Gastroesophageal sphincter (tissue), 4 donors: ENCODE data around the gene SERGEF. TPM values are rescaled to one million over a fixed set of nuclear protein-coding genes. Genes with fewer than 3 reads are reported as not detected.

Source experiments
- ATAC-seq: fragments of 150-250 bp; one replicate; pipeline ENCODE4 v1.9.1; 2016; ENCODE audit warnings: mild to moderate bottlenecking, moderate library complexity
- H3K27ac ChIP-seq, 4 donors: fragments of 200-600 bp; sonication (generic) in 3 of 4; 1 replicate in 3 of 4; 2 replicates in 1 of 4; pipeline ENCODE4 v1.5.1; 2016 to 2019
- H3K27me3 ChIP-seq: fragments of 200-600 bp; sonication (generic); one replicate; pipeline ENCODE4 v1.5.1; 2019
- H3K36me3 ChIP-seq, 2 donors: fragments of 200-600 bp; sonication (generic); one replicate each; pipeline ENCODE4 v1.5.1; 2019; ENCODE audit warnings: control low read depth in 1 of 2
- H3K4me1 ChIP-seq, 3 donors: fragments of 200-600 bp; sonication (generic); 1 replicate in 2 of 3; 2 replicates in 1 of 3; pipeline ENCODE4 v1.5.1; 2016 to 2019; ENCODE audit warnings: control low read depth in 2 of 3
- H3K4me3 ChIP-seq, 2 donors: fragments of 200-600 bp; sonication (generic); one replicate each; pipeline ENCODE4 v1.5.1; 2019; ENCODE audit warnings: mild to moderate bottlenecking in 1 of 2, moderate library complexity in 1 of 2
- H3K9me3 ChIP-seq, 3 donors: fragments of 200-600 bp; sonication (generic); one replicate each; pipeline ENCODE4 v1.5.1; 2017 to 2019; ENCODE audit warnings: control low read depth in 2 of 3
- CTCF ChIP-seq, 4 experiments: fragments of 200-600 bp in 2 of 4; fragments of 450-650 bp in 2 of 4; sonication (generic) in 1 of 4; IDR thresholded peaks; one replicate each; pipeline ENCODE4 v1.5.1; 2017 to 2019; ENCODE audit warnings: antibody characterized with exemption in 4 of 4, mild to moderate bottlenecking in 2 of 4, moderate library complexity in 2 of 4
- EP300 ChIP-seq: sonication (generic); formaldehyde crosslinking; IDR thresholded peaks from one replicate; pipeline ENCODE4 v1.6.1; 2017; ENCODE audit warnings: antibody characterized with exemption, mild to moderate bottlenecking
- POLR2A ChIP-seq, 2 donors: fragments of 450-650 bp; IDR thresholded peaks; one replicate each; pipeline ENCODE4 v1.6.1; 2017; ENCODE audit warnings: antibody characterized with exemption in 2 of 2, mild to moderate bottlenecking in 2 of 2, moderate library complexity in 1 of 2
- POLR2AphosphoS5 ChIP-seq: sonication (generic); formaldehyde crosslinking; IDR thresholded peaks from one replicate; pipeline ENCODE4 v1.6.1; 2017; ENCODE audit warnings: antibody characterized with exemption
- WGBS, 2 donors: methylation state at CpG; one replicate each; pipeline ENCODE4 v1.1.5; 2018; ENCODE audit warnings: low coverage in 1 of 2; 5-methylcytosine and 5-hydroxymethylcytosine counted together
- total RNA-seq, 4 donors: library from RNA; depleted of rRNA; stranded (reverse); fragments of >200 nt; gene quantifications; one replicate each; pipeline ENCODE4 v1.1.0, GENCODE V29; 2016

The SERGEF gene
- total RNA-seq, 4 donors from 2014 or later = 35.5 to 42.5 (median 36.3) TPM

- Histone ChIP-seq H3K4me3 (no peak overlapping the region), H3K27me3 (peaks cover 84% of the 10 kb centered on the region), H3K4me1 (no peaks in the 10 kb centered on the region), H3K27ac (no peak overlapping the region), H3K36me3 (no peaks in the 10 kb centered on the region), H3K9me3 (no peaks in the 10 kb centered on the region)
- ATAC-seq = no peak
- TF ChIP-seq POLR2A (IDR thresholded peaks at IDR 0.05) = no peak
- TF ChIP-seq CTCF (IDR thresholded peaks at IDR 0.05) = no peak
- TF ChIP-seq POLR2AphosphoS5 = no peak
- TF ChIP-seq EP300 = no peak
- 81 to 93% methylated on average over 5 to 8 of the region's 13 CpGs for WGBS, 2 donors
These were observed 269.6 kb downstream of the SERGEF start for GRCh38 chr11:17743026-17743807.

- no peaks in the 10 kb centered on the region for H3K9me3 ChIP-seq
- no peak overlapping the region for H3K27ac ChIP-seq
- peaks cover 84% of the 10 kb centered on the region for H3K27me3 ChIP-seq
- no peak for ATAC-seq
- no peaks in the 10 kb centered on the region for H3K4me1 ChIP-seq
- WGBS, 2 donors = 74% methylated on average over 3 of the region's 5 CpGs; no CpG with 5 or more reads in 1 of the 2 donors
- no peaks in the 10 kb centered on the region for H3K36me3 ChIP-seq
- H3K4me3 ChIP-seq = no peak overlapping the region
- TF ChIP-seq EP300 = no peak
- no peak for TF ChIP-seq POLR2AphosphoS5
- TF ChIP-seq POLR2A (IDR thresholded peaks at IDR 0.05) = no peak
- no peak for TF ChIP-seq CTCF (IDR thresholded peaks at IDR 0.05)
These were observed 270.8 kb downstream of the SERGEF start for GRCh38 chr11:17742019-17742418.

- Histone ChIP-seq H3K4me3 (no peak overlapping the region), H3K9me3 (no peaks in the 10 kb centered on the region), H3K27me3 (peaks cover 87% of the 10 kb centered on the region), H3K27ac (no peak overlapping the region), H3K36me3 (no peaks in the 10 kb centered on the region), H3K4me1 (peaks cover 0 to under 1% (median 0%) of the 10 kb centered on the region in 3 donors)
- 89% methylated on average over 6 to 10 of the region's 10 CpGs for WGBS, 2 donors
- no peak for ATAC-seq
- TF ChIP-seq POLR2AphosphoS5 (no peak), EP300 (no peak), CTCF (IDR thresholded peaks at IDR 0.05) (no peak), POLR2A (IDR thresholded peaks at IDR 0.05) (no peak)
These were observed 271.4 kb downstream of the SERGEF start for GRCh38 chr11:17741487-17741886.

- no peaks in the 10 kb centered on the region for H3K9me3 ChIP-seq
- no peaks in the 10 kb centered on the region for H3K36me3 ChIP-seq
- H3K27me3 ChIP-seq = peaks cover 94% of the 10 kb centered on the region
- WGBS, 2 donors = 40% methylated on average over 1 of the region's 7 CpGs; no CpG with 5 or more reads in 1 of the 2 donors
- TF ChIP-seq POLR2AphosphoS5 (no peak), POLR2A (IDR thresholded peaks at IDR 0.05) (no peak), EP300 (no peak), CTCF (IDR thresholded peaks at IDR 0.05) (no peak)
- peaks cover 0 to 8% (median 1%) of the 10 kb centered on the region in 3 donors for H3K4me1 ChIP-seq
- H3K27ac ChIP-seq = no peak overlapping the region
- ATAC-seq = no peak
- no peak overlapping the region for H3K4me3 ChIP-seq
These were observed 272.1 kb downstream of the SERGEF start for GRCh38 chr11:17740649-17741235.
